ENCODE results near the gene PRKACB. TPM values are rescaled to one million over a fixed set of nuclear protein-coding genes. Genes with fewer than 3 reads are reported as not detected.

PRKACB gene
- polyA plus RNA-seq, 4 donors, result 43.9 to 59.4 (median 52.9) TPM

DNA sequence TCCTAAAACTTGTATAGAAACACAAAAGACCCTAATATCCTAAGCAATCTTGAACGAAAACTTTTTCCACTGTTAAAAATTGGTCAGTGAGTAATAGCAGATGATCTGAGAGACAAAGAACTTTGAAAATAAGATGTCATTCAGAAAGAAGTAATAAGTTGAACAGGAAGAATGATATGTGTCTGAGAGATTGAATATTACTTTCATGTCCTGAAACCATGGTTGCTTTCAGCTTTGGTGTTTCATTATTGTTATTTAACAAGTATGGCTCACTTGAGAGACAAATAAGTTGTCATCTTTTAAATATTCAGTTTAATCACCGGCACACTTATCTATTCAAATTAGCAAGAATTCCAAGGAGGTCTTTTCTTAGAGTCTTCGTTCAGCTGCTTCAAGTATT lies 11.4 kb downstream of the PRKACB start:
- DNase-seq (ENCODE audit: low read depth in 4 of 4, low spot score in 2 of 4), result no peak

DNA sequence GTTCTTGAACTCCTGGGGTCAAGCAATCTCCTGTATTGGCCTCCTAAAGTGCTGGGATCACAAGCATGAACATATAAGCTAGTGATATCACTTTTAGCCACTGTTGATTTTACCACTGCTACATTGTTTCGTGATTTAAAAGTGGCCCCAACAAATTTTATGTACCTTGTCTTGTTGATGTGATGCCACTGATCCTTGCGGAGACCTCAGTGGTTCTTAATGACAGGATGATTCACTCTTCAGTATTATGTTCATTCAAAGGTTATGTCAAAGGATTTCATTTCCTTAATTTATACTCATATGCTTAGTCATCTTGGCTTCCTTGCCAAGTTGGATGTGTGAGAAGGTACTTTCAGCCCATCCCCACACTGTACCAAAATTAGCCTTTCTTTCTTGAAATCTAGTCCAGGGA lies 12.1 kb downstream of the PRKACB start:
- DNase-seq (ENCODE audit: low read depth in 4 of 4, low spot score in 2 of 4), result no peak

GRCh38 chr1:84159533-84160240 lies 15.6 kb downstream of the PRKACB start:
- DNase-seq (ENCODE audit: low read depth in 4 of 4, low spot score in 2 of 4), result no peak

DNA sequence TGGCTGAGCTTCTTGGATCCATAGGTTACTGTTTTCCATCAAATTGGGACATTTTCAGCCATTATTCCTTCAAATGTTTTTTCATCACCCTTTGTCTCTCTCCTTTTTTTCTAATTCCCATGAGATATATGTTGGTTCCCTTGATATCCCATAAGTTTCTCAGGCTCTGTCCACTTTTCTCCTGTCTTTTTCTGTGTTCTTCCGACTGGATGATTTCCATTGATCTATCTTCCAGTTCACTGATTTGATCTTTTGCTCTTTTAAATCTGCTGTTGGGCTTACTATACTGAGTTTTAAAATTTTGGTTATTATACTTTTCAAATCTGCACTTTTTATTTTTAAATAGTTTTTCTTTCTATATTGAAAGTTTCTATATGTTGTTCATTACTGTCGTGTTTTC lies 18.2 kb downstream of the PRKACB start:
- DNase-seq (ENCODE audit: low read depth in 4 of 4, low spot score in 2 of 4), result no peak

DNA sequence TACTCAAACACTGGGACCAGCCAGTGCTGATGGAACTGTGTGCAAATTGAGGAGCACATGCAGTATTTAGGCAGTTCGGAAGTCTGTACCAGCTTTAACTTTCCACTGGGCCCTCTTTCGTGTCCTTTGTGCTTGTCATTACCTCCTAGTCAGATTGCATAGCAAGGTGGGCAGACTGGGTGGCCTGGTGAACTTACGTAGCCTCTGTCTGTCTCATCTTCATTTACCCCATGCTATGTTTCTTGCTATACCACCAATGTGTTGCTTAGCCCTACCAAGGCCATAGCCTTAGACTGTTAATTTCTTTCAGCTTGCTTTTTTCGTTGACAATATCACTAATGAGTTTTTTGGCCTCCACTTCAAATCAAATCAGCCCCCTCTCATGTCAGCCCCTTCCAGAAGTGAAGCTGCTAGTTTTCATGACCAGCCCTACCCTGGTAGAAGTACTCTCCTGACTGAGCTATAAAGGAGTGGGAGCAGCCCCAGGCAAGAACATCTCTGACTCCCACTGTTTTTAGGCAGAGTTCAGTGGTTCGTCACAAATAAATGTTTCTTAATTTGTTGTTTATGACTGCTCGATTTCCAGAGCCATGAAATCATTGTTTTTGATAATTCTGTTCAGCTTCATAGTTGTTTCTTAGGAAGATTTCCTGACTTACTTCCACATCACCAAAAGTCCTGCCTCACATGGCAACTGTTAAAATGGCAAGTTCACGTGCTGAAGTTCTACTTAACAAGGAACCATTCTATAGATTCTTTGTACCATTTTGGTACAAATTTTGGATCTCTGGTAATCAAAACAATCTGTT lies 19.3 kb downstream of the PRKACB start:
- no peak for DNase-seq (ENCODE audit: low read depth in 4 of 4, low spot score in 2 of 4)

GRCh38 chr1:84164161-84164560 lies 20.1 kb downstream of the PRKACB start:
- no peak for DNase-seq (ENCODE audit: low read depth in 4 of 4, low spot score in 2 of 4)

GRCh38 chr1:84164567-84165021 lies 20.5 kb downstream of the PRKACB start:
- no peak for DNase-seq (ENCODE audit: low read depth in 4 of 4, low spot score in 2 of 4)

- no peak for DNase-seq (ENCODE audit: low read depth in 4 of 4, low spot score in 2 of 4)
Observed at GRCh38 chr1:84165601-84166000, 21.5 kb downstream of the PRKACB start.

DNA sequence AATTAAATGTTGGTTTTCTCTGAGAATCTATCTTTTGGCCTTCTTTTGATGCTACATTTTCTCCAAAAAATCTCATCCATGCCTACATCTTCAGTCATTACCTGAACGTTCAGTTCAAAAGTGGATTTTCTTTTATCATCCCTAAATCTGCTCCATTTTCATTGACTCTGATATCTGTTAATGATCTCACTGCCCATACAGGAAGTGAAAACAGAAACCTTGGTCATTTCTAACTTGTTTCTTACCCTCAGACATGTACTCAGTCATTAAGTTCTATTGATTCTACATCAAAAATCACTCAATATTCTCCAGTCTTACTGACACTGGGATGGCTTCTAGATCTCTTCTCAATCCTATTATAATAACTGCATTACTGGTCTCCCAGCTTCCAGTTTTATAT lies 22.7 kb downstream of the PRKACB start:
- no peak for DNase-seq (ENCODE audit: low read depth in 4 of 4, low spot score in 2 of 4)

DNA sequence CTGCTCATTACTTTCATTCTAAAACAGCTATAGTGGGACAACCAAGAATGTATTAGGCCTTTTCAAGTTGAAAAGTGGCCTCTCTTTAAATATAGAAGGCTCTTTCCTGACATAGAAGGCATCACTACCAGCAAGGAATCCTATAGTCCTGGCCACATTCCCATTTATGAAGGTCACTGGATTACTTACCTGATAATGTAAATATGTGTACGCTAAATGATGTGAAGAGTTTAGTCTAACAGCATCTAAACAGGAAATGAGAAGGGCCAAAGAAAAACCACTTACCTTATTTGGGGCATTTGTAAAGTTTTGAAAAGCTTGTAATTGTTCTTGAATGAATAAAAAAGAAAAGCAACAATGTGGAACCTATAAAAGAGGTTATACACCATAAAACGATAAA lies 24.7 kb downstream of the PRKACB start:
- DNase-seq (ENCODE audit: low read depth in 4 of 4, low spot score in 2 of 4), result no peak

GRCh38 chr1:84170171-84170570 lies 26.1 kb downstream of the PRKACB start:
- no peak for DNase-seq (ENCODE audit: low read depth in 4 of 4, low spot score in 2 of 4)

- no peak for DNase-seq (ENCODE audit: low read depth in 4 of 4, low spot score in 2 of 4)
Observed at GRCh38 chr1:84171481-84171880, 27.4 kb downstream of the PRKACB start.

- no peak for DNase-seq (ENCODE audit: low read depth in 4 of 4, low spot score in 2 of 4)
Observed at GRCh38 chr1:84174051-84174556, 30.0 kb downstream of the PRKACB start.

DNA sequence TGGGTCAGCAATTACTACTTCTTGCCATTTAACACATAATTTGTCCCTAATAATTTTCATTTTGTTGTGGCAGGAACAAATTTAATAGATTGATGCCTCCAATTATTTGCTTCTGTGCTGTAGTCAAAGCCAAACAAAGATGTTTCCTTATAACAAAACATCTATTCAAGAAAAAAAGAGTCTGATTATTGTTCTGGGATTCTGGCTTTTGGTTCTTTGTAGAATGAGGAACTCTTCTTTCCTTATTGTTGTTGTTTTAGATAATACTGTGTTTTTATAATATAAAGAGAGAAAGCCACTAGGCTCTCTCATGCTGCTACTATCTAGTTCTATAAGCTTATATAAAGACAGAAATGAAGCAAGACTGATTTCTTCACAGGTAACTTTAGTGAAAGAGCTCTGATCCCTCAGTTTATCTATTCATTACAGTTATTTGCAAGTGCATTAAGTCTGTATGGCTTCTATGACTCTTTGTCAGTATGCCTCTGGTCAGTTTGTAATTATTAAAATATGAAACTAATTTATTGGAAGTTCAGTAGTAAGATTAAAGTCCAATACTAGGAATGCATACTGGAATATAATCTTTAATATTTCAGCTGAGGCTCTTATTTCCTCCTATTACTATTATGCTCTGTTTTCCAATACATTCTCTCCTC lies 37.4 kb downstream of the PRKACB start:
- DNase-seq (ENCODE audit: low read depth in 4 of 4, low spot score in 2 of 4), result no peak

DNA sequence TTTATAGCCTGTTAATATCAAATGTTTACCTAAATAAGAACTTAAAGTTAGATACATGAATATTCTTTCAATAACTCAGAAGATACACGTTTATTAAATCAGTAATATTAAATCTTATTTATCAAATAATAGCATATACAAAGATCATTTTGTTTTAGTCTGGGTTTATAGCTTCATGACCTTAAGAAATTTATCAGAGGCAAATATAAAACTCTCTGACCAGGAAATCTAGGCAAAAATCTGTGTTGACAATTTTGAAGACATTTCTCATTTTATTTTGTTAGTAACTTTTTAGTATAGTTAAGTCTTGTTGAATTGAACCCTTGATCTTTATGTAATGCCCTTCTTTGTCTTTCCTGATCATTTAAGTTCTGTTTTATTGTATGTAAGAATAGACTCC lies 46.4 kb downstream of the PRKACB start:
- DNase-seq (ENCODE audit: low read depth in 4 of 4, low spot score in 2 of 4), result no peak

GRCh38 chr1:84192681-84193080 lies 48.6 kb downstream of the PRKACB start:
- no peak for DNase-seq (ENCODE audit: low read depth in 4 of 4, low spot score in 2 of 4)

- DNase-seq (ENCODE audit: low read depth in 4 of 4, low spot score in 2 of 4), result no peak
Observed at GRCh38 chr1:84198832-84199231, 54.8 kb downstream of the PRKACB start.

GRCh38 chr1:84199257-84199656 lies 55.2 kb downstream of the PRKACB start:
- DNase-seq (ENCODE audit: low read depth in 4 of 4, low spot score in 2 of 4), result no peak

DNA sequence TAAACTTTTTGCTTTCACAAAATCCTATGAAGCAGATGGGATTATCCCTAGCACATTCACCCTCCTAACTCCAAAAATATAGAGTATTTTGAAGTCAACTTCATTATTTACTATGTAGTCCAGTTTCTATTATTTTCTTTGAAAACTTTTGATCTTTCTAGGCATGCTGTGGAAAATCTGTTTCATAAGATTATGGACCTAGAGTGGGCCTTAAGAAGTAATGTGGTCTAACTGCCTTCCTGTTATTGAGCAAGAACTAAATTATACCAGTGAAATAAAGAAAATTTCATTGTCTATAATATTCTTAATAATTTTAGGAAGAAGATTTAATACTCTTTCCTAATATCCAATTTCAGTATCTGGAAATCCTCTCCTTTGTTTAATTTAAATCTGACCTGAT lies 58.1 kb downstream of the PRKACB start:
- no peak for DNase-seq (ENCODE audit: low read depth in 4 of 4, low spot score in 2 of 4)

DNA sequence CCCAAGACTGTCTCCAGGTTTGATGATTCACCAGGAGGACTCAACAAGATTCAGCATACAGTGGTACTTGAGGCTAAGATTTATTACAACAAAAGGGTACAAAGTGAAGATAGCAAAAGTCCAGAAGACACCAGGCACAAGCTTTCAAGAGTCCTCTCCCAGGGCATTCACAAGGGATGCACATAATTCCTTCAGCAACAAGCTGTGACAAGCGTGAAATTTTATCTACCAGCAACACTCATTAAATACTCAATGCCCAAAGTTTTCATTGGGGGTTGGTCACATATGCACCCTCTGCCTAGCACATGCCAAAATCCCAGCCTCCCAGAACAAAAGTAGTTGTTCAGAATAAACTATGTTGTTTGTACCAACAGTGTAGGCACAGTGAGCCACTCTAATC lies 62.3 kb downstream of the PRKACB start:
- DNase-seq (ENCODE audit: low read depth in 4 of 4, low spot score in 2 of 4), result no peak

- DNase-seq (ENCODE audit: low read depth in 4 of 4, low spot score in 2 of 4), result no peak
Observed at GRCh38 chr1:84208935-84209334, 64.9 kb downstream of the PRKACB start.
